K562 (cell line): ENCODE data around the gene GJC2. TPM values are rescaled to one million over a fixed set of nuclear protein-coding genes. Genes with fewer than 3 reads are reported as not detected.

Experiments used
- DMBX1 ChIP-seq: fragments of 250-450 bp; sonication (Bioruptor Pico); IDR thresholded peaks from 2 replicates; pipeline ENCODE4 v1.8.0; 2022; ENCODE audit warnings: inconsistent platforms, mild to moderate bottlenecking, moderate library complexity, borderline replicate concordance
- IRF2 ChIP-seq: sonication (generic); formaldehyde crosslinking; IDR thresholded peaks from 2 replicates; pipeline ENCODE4 v1.8.1; 2022; ENCODE audit warnings: mild to moderate bottlenecking, missing genetic modification reagents
- LARP7 ChIP-seq: fragments of 450-650 bp; IDR thresholded peaks from 2 replicates; pipeline ENCODE4 v1.6.1; 2016
- PHF8 ChIP-seq: fragments of 200-600 bp; sonication (generic); IDR thresholded peaks from 2 replicates; pipeline ENCODE4 v1.6.1; 2012; ENCODE audit warnings: mixed run types, mild to moderate bottlenecking, inconsistent platforms, low read length, moderate library complexity, borderline replicate concordance
- POLR2AphosphoS5 ChIP-seq: IDR thresholded peaks from 2 replicates; pipeline ENCODE4 v1.6.1; 2011; ENCODE audit warnings: mild to moderate bottlenecking, low read depth, low read length, moderate library complexity; ENCODE audit not compliant: control insufficient read depth, insufficient read depth
- POLR2B ChIP-seq: fragments of 450-650 bp; IDR thresholded peaks from 2 replicates; pipeline ENCODE4 v1.6.1; 2018; ENCODE audit warnings: low read depth; ENCODE audit not compliant: partially characterized antibody
- PURB ChIP-seq: sonication (generic); formaldehyde crosslinking; IDR thresholded peaks from 2 replicates; pipeline ENCODE4 v1.9.0; 2021; ENCODE audit warnings: low read depth, mild to moderate bottlenecking, missing genetic modification reagents
- RCOR1 ChIP-seq, 2 experiments: IDR thresholded peaks; 2 replicates each; pipeline ENCODE4 v1.6.1; 2012; ENCODE audit warnings: low read depth in 2 of 2, low read length in 2 of 2, borderline replicate concordance in 1 of 2, improper control_type of control experiment in 1 of 2
- SRSF9 ChIP-seq: fragments of 200-400 bp; formaldehyde crosslinking; IDR thresholded peaks from 2 replicates; pipeline ENCODE4 v1.6.1; 2017; ENCODE audit warnings: low read depth, low read length, borderline replicate concordance
- ZC3H4 ChIP-seq: sonication (generic); formaldehyde crosslinking; IDR thresholded peaks from 2 replicates; pipeline ENCODE4 v1.9.0; 2021; ENCODE audit warnings: missing genetic modification reagents, borderline replicate concordance
- polyA plus RNA-seq, 8 experiments: library from polyadenylated mRNA; depleted of rRNA in 4 of 8; stranded (reverse) in 5 of 8; unstranded in 3 of 8; fragments of >200 nt; fragmentation: Nextera tagmentation in 2 of 8; fragmentation: Illumina TruSeq in 1 of 8; extraction: Ambion mirVana in 2 of 8; extraction: Trizol in 1 of 8; gene quantifications; 2 replicates each; pipeline versions ENCODE4 v1.2.1 to v1.2.3, GENCODE V29; 2011 to 2014; ENCODE audit warnings: inconsistent platforms in 1 of 8, missing spikeins in 1 of 8
- total RNA-seq, 7 experiments: library from RNA; depleted of rRNA in 6 of 7; stranded (reverse); fragments of >200 nt in 6 of 7; fragmentation: Illumina TruSeq in 2 of 7; extraction: Trizol in 2 of 7; gene quantifications; 2 replicates each; pipeline versions ENCODE4 v1.2.1 to v1.2.3, GENCODE V29; 2011 to 2021; ENCODE audit warnings: low replicate concordance in 1 of 7
- TF ChIP-seq, protein P1 (sequence below), 3 experiments: fragments of 200-800 bp in 1 of 3; fragments of 250-450 bp in 1 of 3; fragments of 450-650 bp in 1 of 3; sonication (Bioruptor Pico) in 1 of 3; sonication (Bioruptor generic) in 1 of 3; formaldehyde crosslinking in 1 of 3; IDR thresholded peaks; 2 replicates each; pipeline versions ENCODE4 v1.6.1 to v1.8.0; 2016 to 2022; ENCODE audit warnings: mild to moderate bottlenecking in 2 of 3, missing genetic modification characterization in 2 of 3, missing compliant biosample characterization in 1 of 3, moderate library complexity in 1 of 3
- TF ChIP-seq, protein P2 (sequence below): sonication (generic); formaldehyde crosslinking; IDR thresholded peaks from 2 replicates; pipeline ENCODE4 v1.8.0; 2022; ENCODE audit warnings: missing genetic modification reagents, mild to moderate bottlenecking, borderline replicate concordance
- TF ChIP-seq, protein P3 (sequence below): fragments of 250-450 bp; sonication (Bioruptor Pico); IDR thresholded peaks from 2 replicates; pipeline ENCODE4 v1.4.0; 2020; ENCODE audit warnings: mild to moderate bottlenecking, moderate library complexity
- TF ChIP-seq, protein P4 (sequence below): fragments of 250-450 bp; sonication (Bioruptor Pico); IDR thresholded peaks from 2 replicates; pipeline ENCODE4 v1.9.0; 2021; ENCODE audit warnings: mild to moderate bottlenecking, inconsistent platforms

The GJC2 gene
- total and polyA plus RNA-seq, 9 of the 15 experiments (the other 6 are each of a cell fraction or from before 2014, with no cell fraction given) = 0.03 to 0.62 (median 0.11) TPM; not detected in 2

DNA sequence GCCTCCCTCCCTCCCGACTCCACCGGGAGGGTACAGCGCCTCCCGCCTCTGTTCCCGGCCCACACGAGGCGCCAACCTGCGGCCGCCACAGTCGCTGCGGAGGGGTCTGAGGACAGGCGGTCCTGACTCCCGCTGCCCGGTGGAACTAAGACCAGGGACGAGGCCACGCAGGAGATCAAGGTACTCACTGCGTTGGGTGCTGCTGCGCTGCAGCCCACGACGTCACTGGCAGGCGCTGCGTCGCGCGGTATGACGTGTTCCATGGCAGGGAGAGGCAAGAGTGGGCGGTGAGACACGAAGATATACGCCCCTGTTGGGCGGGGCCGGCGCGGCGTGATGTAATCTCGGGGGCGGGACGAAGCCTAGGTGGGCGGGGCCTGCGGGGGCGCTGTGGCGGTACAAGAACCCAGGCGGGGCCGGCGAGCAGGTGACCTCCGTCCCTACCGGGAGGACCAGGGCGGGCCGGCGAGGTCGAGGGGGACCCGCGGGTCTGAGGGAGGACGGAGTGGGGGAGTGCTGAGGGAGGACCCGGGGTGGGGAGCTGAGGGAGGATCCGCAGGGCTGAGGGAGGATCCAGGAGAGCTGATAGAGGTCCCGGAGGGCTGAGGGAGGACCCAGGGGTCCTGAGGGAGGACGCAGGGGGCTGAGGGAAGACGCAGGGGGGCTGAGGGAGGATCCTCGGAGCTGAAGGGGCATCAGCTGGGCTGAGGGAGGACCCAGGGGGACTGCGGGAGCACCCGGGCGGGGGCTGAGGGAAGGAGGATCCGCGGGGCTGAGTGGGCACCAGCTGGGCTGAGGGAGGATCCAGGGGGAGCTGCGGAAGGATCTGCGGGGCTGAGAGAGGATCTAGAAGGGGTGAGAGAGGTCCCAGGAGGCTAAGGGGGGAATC is 40.4 kb upstream of the GJC2 start, which contains the start of gene MRPL55 (continued):
- TF ChIP-seq SRSF9 (no peak), RCOR1 (IDR thresholded peaks at IDR 0.05; ENCODE audit: borderline replicate concordance in 1 of 2, low read depth in 2 of 2, low read length in 2 of 2) (peak; percentile 14 to 35; a peak in 2 of 4 replicates), IRF2 (CRISPR knock-in tag) (no peak), PURB (CRISPR knock-in tag) (no peak), POLR2AphosphoS5 (peak; percentile 87), ZC3H4 (CRISPR knock-in tag) (no peak; the same call in 1 of the 2 replicates), DMBX1 (CRISPR knock-in tag) (no peak), POLR2B (peak; percentile 93), LARP7 (0 out of 2 replicates have a peak, but pooled peaks have one; percentile 24), PHF8 (peak; percentile 100)
- TF ChIP-seq, protein P1, sequence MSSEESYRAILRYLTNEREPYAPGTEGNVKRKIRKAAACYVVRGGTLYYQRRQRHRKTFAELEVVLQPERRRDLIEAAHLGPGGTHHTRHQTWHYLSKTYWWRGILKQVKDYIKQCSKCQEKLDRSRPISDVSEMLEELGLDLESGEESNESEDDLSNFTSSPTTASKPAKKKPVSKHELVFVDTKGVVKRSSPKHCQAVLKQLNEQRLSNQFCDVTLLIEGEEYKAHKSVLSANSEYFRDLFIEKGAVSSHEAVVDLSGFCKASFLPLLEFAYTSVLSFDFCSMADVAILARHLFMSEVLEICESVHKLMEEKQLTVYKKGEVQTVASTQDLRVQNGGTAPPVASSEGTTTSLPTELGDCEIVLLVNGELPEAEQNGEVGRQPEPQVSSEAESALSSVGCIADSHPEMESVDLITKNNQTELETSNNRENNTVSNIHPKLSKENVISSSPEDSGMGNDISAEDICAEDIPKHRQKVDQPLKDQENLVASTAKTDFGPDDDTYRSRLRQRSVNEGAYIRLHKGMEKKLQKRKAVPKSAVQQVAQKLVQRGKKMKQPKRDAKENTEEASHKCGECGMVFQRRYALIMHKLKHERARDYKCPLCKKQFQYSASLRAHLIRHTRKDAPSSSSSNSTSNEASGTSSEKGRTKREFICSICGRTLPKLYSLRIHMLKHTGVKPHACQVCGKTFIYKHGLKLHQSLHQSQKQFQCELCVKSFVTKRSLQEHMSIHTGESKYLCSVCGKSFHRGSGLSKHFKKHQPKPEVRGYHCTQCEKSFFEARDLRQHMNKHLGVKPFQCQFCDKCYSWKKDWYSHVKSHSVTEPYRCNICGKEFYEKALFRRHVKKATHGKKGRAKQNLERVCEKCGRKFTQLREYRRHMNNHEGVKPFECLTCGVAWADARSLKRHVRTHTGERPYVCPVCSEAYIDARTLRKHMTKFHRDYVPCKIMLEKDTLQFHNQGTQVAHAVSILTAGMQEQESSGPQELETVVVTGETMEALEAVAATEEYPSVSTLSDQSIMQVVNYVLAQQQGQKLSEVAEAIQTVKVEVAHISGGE (CRISPR knock-in tag; IDR thresholded peaks at IDR 0.05) = peak in 1 of 3 experiments; percentile 33; a peak in 1 of 6 replicates
- TF ChIP-seq, protein P2, sequence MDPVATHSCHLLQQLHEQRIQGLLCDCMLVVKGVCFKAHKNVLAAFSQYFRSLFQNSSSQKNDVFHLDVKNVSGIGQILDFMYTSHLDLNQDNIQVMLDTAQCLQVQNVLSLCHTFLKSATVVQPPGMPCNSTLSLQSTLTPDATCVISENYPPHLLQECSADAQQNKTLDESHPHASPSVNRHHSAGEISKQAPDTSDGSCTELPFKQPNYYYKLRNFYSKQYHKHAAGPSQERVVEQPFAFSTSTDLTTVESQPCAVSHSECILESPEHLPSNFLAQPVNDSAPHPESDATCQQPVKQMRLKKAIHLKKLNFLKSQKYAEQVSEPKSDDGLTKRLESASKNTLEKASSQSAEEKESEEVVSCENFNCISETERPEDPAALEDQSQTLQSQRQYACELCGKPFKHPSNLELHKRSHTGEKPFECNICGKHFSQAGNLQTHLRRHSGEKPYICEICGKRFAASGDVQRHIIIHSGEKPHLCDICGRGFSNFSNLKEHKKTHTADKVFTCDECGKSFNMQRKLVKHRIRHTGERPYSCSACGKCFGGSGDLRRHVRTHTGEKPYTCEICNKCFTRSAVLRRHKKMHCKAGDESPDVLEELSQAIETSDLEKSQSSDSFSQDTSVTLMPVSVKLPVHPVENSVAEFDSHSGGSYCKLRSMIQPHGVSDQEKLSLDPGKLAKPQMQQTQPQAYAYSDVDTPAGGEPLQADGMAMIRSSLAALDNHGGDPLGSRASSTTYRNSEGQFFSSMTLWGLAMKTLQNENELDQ (CRISPR knock-in tag) = 0 out of 2 replicates have a peak, but pooled peaks have one; percentile 79
- TF ChIP-seq, protein P3, sequence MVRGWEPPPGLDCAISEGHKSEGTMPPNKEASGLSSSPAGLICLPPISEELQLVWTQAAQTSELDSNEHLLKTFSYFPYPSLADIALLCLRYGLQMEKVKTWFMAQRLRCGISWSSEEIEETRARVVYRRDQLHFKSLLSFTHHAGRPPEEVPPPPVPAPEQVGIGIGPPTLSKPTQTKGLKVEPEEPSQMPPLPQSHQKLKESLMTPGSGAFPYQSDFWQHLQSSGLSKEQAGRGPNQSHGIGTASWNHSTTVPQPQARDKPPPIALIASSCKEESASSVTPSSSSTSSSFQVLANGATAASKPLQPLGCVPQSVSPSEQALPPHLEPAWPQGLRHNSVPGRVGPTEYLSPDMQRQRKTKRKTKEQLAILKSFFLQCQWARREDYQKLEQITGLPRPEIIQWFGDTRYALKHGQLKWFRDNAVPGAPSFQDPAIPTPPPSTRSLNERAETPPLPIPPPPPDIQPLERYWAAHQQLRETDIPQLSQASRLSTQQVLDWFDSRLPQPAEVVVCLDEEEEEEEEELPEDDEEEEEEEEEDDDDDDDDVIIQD (CRISPR knock-in tag) = 0 out of 2 replicates have a peak, but pooled peaks have one; percentile 16
- TF ChIP-seq, protein P4, sequence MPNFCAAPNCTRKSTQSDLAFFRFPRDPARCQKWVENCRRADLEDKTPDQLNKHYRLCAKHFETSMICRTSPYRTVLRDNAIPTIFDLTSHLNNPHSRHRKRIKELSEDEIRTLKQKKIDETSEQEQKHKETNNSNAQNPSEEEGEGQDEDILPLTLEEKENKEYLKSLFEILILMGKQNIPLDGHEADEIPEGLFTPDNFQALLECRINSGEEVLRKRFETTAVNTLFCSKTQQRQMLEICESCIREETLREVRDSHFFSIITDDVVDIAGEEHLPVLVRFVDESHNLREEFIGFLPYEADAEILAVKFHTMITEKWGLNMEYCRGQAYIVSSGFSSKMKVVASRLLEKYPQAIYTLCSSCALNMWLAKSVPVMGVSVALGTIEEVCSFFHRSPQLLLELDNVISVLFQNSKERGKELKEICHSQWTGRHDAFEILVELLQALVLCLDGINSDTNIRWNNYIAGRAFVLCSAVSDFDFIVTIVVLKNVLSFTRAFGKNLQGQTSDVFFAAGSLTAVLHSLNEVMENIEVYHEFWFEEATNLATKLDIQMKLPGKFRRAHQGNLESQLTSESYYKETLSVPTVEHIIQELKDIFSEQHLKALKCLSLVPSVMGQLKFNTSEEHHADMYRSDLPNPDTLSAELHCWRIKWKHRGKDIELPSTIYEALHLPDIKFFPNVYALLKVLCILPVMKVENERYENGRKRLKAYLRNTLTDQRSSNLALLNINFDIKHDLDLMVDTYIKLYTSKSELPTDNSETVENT (CRISPR knock-in tag) = 0 out of 2 replicates have a peak, but pooled peaks have one; percentile 15
